Limb (tissue), 2 donors: ENCODE data around the gene DNAH8.

Source experiments
- DNase-seq, 2 donors: peaks; one replicate each; pipeline ENCODE4 v3.0.0-alpha.2; 2016; ENCODE audit errors: extremely low spot score in 2 of 2

The DNAH8 gene

GRCh38 chr6:39062014-39062740 is 347.1 kb downstream of the DNAH8 start:
- DNase-seq = peak in 1 of 2 donors; percentile 42

- DNase-seq = no peak
Measured at GRCh38 chr6:39063526-39063925, 348.4 kb downstream of the DNAH8 start.

GRCh38 chr6:39065561-39065960 is 350.4 kb downstream of the DNAH8 start:
- DNase-seq = no peak

- no peak for DNase-seq
Measured at GRCh38 chr6:39068391-39068790, 353.3 kb downstream of the DNAH8 start.

- DNase-seq = peak in 1 of 2 donors; percentile 17
Measured at GRCh38 chr6:39072830-39073229, 357.7 kb downstream of the DNAH8 start.

- DNase-seq = peak in 1 of 2 donors; percentile 4
Measured at GRCh38 chr6:39073471-39074355, 358.6 kb downstream of the DNAH8 start.

- peak in 1 of 2 donors; percentile 6 for DNase-seq
Measured at GRCh38 chr6:39074486-39074885, 359.4 kb downstream of the DNAH8 start.

- DNase-seq = peak in 1 of 2 donors; percentile 14
Measured at GRCh38 chr6:39075010-39075686, 360.0 kb downstream of the DNAH8 start.

GRCh38 chr6:39075807-39076622 is 360.9 kb downstream of the DNAH8 start:
- peak in 1 of 2 donors; percentile 6 for DNase-seq

GRCh38 chr6:39076623-39077535 is 361.8 kb downstream of the DNAH8 start:
- DNase-seq = no peak

GRCh38 chr6:39077882-39078594 is 362.9 kb downstream of the DNAH8 start:
- peak in 1 of 2 donors; percentile 7 for DNase-seq

- peak in 1 of 2 donors; percentile 11 for DNase-seq
Measured at GRCh38 chr6:39078695-39079094, 363.6 kb downstream of the DNAH8 start.

GRCh38 chr6:39079197-39080125 is 364.4 kb downstream of the DNAH8 start:
- DNase-seq = no peak
